NCI-H1694 (cell line): ENCODE measurements around the gene EED.
"Not testable (repeated sequence)": the region's sequence is repeated elsewhere in the genome, so short reads cannot be mapped to it uniquely, and the experiment has no call there.

Experiments
- DNase-seq: peaks from one replicate; lab custom pipeline; 2025; lab: John Stamatoyannopoulos, UW

The EED gene

DNA sequence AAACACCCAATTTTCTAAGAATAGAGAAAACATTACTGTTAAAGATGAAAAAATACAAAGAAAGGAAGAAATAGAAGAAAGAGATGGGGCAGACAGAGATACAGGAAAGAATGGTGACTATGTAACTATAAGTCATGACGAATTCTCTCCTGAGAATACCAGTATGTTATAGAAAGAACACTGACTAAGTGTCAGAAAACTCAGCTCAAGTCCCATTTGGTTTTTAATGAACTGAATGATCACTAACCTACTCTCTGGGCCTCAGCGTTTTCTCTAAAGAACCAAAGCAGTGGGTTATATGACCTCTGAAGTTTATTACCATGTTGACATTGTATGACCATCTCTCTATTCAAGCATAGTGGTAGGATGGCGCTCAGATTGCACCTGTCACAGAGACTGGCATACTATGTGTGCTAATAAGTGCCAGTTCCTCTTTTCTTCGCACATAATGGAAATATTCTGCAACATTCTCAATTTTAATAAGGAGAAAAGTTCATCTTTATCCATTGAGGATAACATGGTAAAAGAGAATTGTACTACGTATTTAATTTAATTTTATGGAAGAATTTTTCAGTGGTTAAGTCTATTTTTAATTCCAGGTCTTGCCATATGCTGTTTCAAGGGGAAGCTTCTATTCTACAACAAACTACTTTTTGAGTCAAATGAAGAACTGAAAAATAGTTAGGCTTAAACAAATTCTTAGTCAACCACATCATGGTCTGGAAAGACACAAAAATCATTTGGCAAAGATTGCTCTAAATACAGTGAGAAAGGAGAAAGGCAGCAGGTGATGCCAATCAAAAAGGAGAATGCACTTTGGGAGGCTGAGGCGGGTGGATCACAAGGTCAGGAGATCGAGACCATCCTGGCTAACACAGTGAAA, 25.0 kb upstream of the EED start:
- DNase-seq = no peak

DNA sequence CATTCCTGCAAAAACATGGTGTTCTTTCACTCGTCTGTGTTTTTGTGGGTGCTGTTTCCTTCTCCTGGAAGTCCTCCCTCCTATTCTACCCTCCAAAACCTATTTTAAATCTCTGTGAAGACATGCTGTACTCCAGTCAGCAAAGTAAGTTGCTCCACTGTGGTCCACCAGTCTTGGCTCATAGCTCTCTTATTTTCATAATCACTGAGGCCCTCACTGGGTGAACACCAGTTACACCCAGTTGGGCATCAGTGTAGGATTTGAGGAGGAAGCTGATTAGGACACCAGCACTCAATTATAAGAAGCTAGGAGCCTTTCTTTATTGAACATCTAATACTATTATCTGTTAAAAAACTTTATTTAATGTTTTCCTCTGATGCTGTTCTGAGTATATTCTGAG, 23.9 kb upstream of the EED start:
- no peak for DNase-seq

DNA sequence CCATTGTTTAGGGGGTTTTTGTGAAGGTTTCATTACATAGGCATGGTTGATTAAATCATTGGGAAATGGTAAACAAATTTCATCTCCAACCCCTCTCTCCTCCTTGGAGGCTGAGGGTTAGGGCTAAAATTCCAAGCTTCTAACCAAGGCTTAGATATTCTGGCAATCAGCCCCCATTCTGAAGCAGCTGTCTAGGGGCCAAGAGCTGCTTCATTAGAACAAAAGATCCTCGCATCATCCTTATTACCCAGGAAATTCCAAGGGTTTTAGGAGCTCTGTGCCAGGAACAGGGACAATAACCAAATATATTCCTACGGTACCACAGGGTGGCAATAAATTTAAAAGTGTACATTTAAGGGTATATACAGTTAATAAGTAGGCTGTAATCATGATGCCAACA, 22.5 kb upstream of the EED start:
- no peak for DNase-seq

DNA sequence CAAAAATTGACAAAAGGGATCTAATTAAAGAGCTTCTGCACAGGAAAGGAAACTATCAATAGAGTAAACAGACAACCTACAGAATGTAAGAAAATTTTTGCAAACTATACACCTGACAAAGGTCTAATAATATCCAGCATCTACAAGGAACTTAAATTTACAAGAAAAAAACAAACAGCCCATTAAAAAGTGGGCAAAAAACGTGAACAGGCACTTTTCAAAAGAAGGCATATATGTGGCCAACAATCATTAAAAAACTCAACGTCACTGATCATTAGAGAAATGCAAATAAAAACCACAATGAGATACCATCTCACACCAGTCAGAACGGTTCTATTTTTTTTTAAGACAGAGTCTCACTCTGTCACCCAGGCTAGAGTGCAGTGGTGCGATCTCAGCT, 20.0 kb upstream of the EED start:
- DNase-seq = not testable (repeated sequence)

DNA sequence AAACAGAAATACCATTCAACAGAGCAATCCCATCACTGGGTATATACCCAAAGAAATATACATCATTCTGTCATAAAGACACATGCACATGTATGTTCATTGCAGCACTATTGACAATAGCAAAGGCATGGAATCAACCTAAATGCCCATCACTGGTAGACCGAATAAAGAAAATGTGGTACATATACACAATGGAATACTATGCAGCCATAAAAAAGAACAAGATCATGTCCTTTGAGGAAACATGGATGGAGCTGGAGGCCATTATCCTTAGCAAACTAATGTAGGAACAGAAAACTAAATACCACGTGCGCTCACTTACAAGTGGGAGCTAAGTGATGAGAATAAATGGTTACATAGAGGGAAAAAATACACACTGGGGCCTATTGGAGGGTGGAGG, 19.2 kb upstream of the EED start:
- not testable (repeated sequence) for DNase-seq

DNA sequence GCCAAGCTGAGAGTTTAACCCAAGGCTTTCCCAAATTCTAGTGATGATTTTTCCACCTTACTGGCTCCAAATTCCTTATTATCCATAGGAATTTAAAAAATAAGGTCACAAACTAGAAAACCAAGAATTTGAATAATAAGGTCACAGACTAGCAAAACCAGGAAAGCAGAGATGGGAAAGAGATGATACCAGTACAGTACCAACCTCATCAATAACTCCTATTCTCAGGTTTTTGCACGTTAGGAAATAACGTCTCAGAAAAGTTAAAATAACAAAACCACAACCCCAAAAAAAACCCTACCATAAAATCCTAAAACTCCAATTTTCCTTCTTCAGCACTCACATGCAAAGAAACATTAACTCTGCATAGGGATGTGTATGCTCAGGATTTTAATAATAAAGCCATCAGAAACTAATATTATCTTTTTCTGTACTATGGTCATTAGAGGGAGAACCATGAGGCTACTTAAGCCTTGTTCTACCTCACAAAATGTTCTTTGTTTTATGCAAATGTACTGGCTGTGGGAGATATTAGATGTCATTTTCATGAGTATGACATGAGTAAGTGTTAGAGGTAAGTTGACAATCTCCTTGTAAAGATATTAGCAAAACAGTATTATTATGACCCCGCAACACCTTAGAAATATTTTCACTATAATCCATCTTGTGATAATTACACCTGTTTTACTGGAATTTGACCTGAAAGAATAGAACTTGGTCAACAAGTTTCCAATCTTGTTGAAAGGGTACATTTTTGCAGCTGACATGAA, 16.1 kb upstream of the EED start:
- no peak for DNase-seq

DNA sequence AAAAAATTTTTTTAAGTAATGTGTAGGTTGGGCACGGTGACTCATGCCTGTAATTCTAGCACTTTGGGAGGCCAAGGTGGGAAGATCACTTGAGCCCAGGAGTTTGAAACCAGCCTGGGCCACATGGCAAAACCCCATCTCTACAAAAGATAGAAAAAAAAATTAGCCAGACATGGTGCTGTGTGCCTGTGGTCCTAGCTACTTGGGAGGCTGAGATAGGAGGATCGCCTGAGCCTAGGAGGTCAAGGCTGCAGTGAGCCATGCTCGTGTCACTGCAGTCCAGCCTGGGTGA, 15.6 kb upstream of the EED start:
- DNase-seq = not testable (repeated sequence)

DNA sequence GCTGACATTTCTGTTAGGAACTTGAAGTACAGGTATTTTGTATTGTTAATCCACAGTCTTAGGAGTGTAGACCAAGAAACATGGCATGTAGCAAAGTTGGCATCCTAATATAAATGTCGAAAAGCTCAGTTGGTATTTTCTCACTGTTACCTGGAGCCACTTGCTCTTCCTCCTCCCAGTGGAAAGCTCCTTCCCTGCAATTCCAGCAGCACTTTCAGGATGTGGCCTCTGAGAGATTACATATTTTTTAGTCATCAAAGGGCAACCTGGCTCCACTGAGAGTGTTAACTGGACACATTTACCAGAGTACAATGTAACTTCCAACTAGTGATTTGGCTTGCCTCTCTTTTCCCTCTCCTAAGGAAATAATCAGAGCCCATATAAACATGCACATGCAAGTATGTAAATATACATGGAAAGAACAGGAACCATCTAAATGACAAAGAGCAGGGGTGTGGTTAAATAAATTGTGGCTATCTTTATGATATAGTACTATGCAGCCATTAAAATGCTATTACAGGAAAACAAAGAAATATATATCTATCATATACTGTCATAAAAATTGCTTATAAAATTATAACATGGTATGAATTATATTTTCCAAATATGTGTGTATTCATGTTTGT, 14.3 kb upstream of the EED start:
- DNase-seq = no peak

DNA sequence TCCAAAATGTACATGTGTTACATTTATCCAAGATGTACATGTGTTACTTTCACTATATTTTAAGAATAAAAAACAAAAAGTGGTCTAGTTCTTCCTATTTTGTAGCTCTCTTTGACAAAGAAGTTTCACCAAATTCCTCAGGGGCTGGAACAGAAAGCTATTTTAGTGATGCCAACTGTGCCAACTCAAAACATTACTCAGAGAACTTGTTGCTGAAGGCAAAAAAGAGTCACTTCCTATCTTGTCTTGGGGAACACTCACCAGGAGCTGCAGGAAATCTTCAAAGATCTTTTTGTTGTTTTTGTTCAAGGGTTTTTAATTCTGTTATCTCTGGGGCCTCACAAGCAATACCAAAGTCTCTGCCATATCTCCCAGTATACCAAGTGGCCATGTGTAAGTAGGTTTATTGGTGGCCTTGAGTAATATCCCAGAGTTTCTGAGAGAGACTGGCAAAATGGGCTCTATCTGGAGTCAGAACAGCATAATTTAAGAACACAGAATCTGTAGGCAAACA, 13.6 kb upstream of the EED start:
- DNase-seq = no peak

DNA sequence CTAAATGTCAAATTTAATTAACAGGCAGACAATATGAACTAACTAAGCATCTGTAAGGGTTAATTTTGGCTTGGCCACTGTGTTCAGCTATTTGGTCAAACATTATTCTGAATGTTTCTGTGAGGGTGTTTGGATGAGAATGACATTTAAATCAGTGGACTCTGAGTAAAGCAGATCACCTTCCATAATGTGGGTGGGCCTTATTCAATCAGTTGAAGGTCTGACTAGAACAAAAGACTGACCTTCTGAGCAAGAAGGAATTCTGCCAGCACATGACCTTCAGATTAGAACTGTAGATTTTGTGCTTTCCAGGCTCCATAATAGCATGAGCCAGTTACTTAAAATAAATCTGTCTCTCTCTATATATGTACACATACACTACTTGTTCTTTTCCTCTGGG, 12.0 kb upstream of the EED start:
- no peak for DNase-seq

DNA sequence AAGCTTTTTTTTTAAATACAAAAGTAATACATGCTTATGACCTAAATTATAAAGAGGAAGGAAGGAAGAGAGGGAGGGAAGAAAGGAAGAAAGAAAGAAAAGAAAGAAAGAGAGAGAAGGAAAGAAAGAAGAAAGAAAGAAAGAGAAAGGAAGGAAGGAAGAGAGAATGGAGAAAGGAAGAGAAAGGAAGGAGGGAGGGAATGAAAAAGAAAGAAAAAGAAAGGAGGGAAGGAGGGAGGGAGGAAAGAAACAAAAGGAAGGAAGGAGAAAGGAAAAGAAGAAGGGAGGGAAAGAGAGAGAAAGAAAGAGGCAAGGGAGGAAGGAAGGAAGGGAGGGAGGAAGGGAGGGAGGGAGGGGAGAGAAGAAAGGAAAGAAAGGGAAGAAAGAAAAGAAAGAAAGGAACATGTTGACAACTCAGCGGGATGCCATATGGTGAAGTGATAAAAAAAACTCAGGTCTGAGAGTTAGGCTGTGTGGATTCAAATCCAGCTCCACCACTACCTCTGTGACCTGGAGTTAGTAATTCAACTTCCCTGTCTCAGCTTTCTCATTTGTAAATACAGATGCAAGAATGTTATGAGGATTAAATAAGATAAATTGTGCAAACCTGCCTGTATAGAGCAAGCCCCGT, 9.6 kb upstream of the EED start:
- no peak for DNase-seq

DNA sequence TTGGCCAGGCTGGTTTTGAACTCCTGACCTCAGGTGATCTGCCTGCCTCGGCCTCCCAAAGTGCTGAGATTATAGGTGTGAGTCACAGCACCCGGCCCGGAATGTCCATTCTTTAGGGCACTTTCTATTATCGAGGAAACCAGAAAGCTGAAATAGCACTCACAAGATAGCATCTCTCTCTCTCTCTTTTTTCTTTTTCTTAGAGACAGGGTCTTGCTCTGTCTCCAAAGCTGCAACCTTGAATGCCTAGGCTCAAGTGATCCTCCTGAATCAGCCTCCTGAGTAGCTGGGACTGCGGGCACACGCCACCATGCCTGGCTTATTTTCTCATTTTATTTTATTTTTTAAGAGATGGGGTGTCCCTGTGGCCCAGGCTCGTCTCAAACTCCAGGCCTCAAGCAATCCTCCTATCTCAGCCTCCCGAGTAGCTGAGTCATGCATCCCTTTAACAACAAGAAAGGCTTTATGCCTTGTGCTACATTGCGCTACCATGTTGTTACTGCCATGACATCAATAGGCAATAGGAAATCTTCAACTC, 7.2 kb upstream of the EED start:
- no peak for DNase-seq

DNA sequence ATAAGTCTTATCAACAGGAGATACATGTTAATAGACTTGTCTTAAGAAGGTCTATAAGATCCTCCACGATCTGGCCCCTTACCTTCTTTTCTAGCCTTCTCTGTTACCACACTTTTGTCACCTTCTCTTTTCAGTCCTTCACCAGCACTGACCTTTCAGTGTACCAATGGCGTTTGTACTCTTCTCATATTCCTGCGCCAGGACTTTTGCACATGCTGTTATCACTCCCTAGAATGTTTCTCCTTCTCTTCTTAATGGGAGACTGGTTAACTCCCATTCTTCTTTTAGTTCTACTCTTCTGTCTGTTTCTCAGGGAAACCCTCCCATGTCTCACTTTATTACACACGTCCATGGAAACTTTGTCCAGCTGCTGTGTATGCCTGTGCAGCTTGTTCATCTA, 4.4 kb upstream of the EED start:
- no peak for DNase-seq

DNA sequence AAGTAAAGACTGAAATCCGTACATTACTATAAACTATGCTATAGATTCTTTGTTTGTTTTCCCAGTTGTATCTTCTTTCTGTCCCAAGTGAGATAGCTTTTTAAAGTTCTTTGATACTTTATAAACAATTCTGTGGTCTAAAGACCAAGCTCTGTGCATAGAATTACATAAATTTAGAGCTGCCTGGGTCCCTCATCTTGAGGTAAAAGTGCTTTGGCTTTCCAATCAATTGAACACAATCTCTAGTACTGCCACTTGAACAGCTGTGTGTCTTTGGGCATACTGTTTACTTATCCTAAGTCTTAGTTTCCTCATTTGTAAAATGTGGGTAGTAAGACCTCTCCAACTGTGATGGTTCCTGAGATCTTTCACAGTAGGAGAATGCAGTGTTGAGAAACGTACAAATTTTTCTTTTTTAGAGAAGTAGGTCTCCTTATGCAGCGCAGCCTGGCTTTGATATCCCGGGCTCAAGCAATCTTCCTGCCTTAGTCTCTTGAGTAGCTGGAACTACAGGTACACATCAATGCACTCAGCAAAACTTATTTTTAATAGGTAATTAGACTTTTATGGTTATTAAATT, 2.5 kb upstream of the EED start:
- DNase-seq = no peak

DNA sequence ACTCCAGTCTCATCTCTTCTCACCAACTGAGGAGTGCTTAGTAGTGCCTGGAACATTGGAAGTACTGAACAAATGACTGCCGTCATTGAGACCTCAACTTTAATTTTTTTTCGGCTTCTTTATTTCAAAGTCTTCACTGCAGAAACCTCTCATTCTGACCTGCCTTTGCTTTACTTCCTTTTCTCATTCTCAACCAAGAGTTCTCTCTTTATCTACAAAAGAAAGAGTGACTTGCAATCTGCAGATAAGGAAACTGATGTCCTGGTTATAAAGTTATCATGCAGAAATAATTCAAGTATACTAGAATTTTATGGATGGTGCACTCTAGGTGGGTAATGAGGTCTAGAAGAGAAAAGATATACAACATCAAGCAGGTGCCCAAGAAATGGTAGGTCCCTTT, 1.2 kb upstream of the EED start:
- DNase-seq = no peak

DNA sequence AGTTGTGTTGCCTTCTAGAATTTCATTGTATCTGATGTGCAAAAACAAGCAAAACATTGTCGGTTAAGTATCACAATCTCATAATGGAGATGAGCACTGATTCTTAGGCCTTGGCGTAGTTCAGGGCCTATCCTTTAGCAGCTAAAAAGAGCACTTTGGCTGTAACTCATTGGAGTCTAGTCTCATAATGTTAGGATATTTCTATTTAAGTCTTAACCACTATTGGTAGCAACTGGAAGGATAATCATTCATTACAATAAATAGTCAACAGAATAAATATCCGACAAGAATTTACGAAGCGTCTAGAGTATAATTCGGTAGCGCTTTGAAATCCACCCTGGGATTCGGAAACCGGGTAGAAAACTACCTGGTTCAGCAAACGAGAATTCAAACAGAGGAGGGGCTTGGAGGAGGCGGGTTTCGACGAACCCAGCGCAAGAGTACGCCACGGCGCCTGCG, 461 bp upstream of the EED start:
- peak; percentile 67 for DNase-seq

DNA sequence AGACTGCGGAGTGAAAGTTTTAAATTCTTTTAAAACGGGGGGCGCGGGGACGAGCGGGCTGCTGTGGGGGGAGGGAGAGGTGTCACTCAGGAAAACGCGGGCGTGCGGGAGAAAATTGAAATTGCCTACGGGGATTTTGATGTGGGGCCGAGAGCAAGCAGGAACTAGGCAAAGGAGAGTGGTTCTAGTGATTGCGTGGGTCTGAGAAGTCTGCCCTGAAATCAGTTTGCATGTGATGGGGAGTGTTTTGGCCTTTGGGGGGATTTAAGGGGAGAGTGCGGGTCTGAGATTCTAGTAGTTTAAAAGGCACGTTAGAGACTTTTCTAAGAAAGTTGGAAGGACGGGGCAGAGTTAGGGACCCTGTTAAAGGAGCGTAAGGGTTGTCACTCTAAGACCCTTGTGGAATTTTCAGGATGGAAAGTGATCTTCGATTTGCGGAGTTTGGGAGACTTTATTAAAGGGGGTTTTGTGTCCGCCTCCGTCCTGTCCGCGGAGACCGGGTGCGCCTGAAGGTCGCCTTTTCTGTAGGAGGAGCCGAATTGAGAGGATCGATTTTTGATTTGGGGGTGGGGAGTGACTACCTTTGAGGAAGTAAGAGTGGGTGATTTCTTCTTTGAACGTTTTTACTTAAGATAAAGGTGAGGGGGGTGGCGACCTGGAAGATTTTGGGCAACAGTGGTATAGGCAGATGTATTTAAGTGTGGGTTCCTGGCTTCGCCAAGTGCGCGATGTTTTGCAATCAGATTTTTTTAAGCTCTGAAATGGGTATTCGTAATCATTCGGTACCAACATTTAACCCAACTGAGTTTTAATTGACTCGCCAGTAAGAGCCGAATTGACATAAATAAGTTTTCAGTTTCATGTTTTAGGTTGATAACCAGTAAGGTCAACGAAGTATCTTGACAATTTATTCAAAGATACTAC, 1.1 kb downstream of the EED start:
- DNase-seq = no peak

DNA sequence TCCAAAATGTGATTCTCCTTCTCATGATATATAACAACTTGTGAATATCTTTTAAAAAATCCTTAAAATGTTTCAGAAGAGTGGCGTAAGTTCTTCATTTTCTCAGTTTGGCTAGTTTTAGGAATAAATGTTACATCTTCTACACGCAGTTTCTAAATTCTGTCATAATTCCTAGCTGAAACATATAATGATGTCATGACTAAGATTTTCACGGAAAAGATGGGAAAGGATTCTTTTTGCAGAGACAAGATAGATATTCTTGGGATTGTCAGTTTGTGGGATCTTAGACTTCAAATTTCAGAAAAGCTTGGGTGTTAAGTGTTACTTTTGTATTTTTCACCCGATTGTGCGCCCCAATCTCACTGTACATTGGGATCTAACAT, 1.7 kb downstream of the EED start:
- DNase-seq = no peak

DNA sequence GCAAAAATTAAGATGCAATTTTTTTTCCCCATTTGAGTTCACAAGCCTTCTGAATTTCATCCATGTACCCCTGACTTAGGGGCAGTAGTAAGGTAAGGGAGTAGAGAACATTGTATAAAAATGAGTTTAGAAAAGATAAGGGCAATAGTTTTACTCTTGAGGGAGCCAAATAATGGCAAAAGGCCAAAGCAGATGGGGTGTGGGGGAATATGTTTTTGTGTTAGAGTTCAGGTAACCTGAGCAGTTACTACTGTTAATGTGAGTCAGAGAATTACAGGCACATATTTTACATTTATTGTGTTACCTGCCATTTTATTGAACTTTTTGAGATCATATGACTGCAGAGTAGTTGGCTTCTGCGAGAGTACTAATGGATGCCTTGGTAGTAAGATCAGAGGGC, 3.1 kb downstream of the EED start:
- no peak for DNase-seq

DNA sequence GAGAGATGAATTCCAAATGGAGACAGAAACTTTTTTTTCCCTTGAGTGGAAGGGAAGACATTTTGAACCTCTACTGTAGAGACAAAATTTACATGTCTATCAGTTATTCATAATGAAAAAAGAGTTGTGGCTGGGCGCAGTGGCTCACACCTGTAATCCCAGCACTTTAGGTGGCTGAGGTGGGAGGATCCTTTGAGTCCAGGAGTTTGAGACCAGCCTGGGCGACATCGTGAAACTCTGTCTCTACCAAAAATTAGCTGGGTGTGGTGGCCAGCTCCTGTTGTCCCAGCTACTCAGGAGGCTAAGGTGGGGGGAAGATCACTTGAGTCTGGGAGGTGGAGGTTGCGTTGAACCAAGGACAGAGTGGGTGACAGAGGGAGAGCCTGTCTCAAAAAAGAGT, 4.1 kb downstream of the EED start:
- DNase-seq = no peak
